Measurements from ENCODE around the gene SMDT1. TPM values are rescaled to one million over a fixed set of nuclear protein-coding genes. Genes with fewer than 3 reads are reported as not detected.

The SMDT1 gene
- total and polyA plus RNA-seq, 9 of the 15 experiments (the other 6 are each of a cell fraction or from before 2014, with no cell fraction given), result 7.9 to 65.2 (median 14.3) TPM

GRCh38 chr22:42069801-42070516 is 9.5 kb upstream of the SMDT1 start (continued):
- TF ChIP-seq ZNF589 (CRISPR knock-in tag; IDR thresholded peaks at IDR 0.05; ENCODE audit: low read depth), result peak; percentile 17; the same call in 1 of the 2 replicates
- no peak for TF ChIP-seq SRSF7 (optimal IDR thresholded peaks at IDR 0.05; ENCODE audit: low read depth, low read length)
- peak; percentile 81; the same call in 1 of the 2 replicates for TF ChIP-seq SPI1 (IDR thresholded peaks at IDR 0.05; ENCODE audit: borderline replicate concordance, low read depth, low read length)
- 0 out of 2 replicates have a peak, but pooled peaks have one; percentile 23 for TF ChIP-seq ETS1 (conservative IDR thresholded peaks at IDR 0.05; ENCODE audit: control insufficient read depth, low read depth, low read length)
- no peak for TF ChIP-seq TBL1XR1 (IDR thresholded peaks at IDR 0.05; ENCODE audit: low read length in 2 of 2)
- 0 out of 2 replicates have a peak, but pooled peaks have one; percentile 43 for TF ChIP-seq ZNF592 (IDR thresholded peaks at IDR 0.05)
- TF ChIP-seq TGIF2 (CRISPR knock-in tag; IDR thresholded peaks at IDR 0.05), result no peak
- 0 out of 4 replicates have a peak, but pooled peaks of 1 of the 2 experiments have one; percentile 11 for TF ChIP-seq UBTF (IDR thresholded peaks at IDR 0.05; ENCODE audit: borderline replicate concordance in 1 of 2, low read depth in 2 of 2, low read length in 2 of 2)
- 0 out of 2 replicates have a peak, but pooled peaks have one; percentile 40 for TF ChIP-seq BCOR (IDR thresholded peaks at IDR 0.05)
- TF ChIP-seq DPF2 (IDR thresholded peaks at IDR 0.05), result peak; percentile 26; the same call in 1 of the 2 replicates
- TF ChIP-seq MTA3 (IDR thresholded peaks at IDR 0.05; ENCODE audit: borderline replicate concordance), result 0 out of 2 replicates have a peak, but pooled peaks have one; percentile 17
- TF ChIP-seq FOXK1 (CRISPR knock-in tag; IDR thresholded peaks at IDR 0.05; ENCODE audit: borderline replicate concordance), result 0 out of 2 replicates have a peak, but pooled peaks have one; percentile 1

Data from K562 (cell line).